K562 (cell line): ENCODE results near the gene ADSS2. TPM values are rescaled to one million over a fixed set of nuclear protein-coding genes. Genes with fewer than 3 reads are reported as not detected.

ENCODE experiments used
- ATAC-seq: fragments of 200-7000 bp; cut with Tn5 transposase; 3 replicates; pipeline ENCODE4 v1.9.1; 2020; ENCODE audit warnings: moderate library complexity
- BruUV-seq: library from RNA; stranded (reverse); fragments of 400-500 nt; replicated peaks from 2 replicates; lab custom pipeline; 2021; lab: Mats Ljungman, UMichigan
- CTCF ChIA-PET: fragments of 300-600 bp; formaldehyde crosslinking; extraction: SDS; loops from one replicate; lab custom pipeline; 2021; ENCODE audit warnings: low intra/inter-chr PET ratio; lab: Yijun Ruan, JAX
- POLR2A ChIA-PET: fragments of 300-600, 350-650 bp; sonication (Branson Sonifier 250); formaldehyde crosslinking; extraction: SDS; loops from one replicate; lab custom pipeline; 2021; ENCODE audit warnings: antibody characterized with exemption, inconsistent platforms; lab: Yijun Ruan, JAX
- DNase-seq, 4 experiments: peaks; one replicate each; pipeline versions ENCODE4 v3.0.0 to v3.0.0-alpha.2; 2011 to 2018; ENCODE audit warnings: low spot score in 3 of 4, mixed read lengths in 3 of 4; ENCODE audit errors: extremely low read depth in 1 of 4
- FAIRE-seq: peaks from 2 replicates; lab custom pipeline; 2011; peaks lifted over from hg19 to GRCh38; lab: Jason Lieb, UNC
- H2AFZ ChIP-seq: 2 replicates; pipeline ENCODE4 v1.6.0; 2011; ENCODE audit warnings: low read depth, low read length, control low read depth, inconsistent platforms
- H3K27ac ChIP-seq: fragments of 200-600 bp; 3 replicates; pipeline ENCODE4 v1.8.0; 2011; ENCODE audit warnings: low read depth, mild to moderate bottlenecking, control low read depth, inconsistent platforms, low read length, moderate library complexity, mixed read lengths; ENCODE audit errors: extremely low read depth
- H3K27me3 ChIP-seq, 2 experiments: fragments of 300-600 bp in 1 of 2; 2 replicates in 1 of 2; 3 replicates in 1 of 2; pipeline versions ENCODE4 v1.6.0 to v1.8.0; 2011; ENCODE audit warnings: inconsistent platforms in 2 of 2, low read length in 2 of 2, mild to moderate bottlenecking in 1 of 2, mixed read lengths in 1 of 2, moderate library complexity in 1 of 2; ENCODE audit not compliant: control insufficient read depth in 2 of 2, insufficient read depth in 2 of 2
- H3K36me3 ChIP-seq: fragments of 300-600 bp; 3 replicates; pipeline ENCODE4 v1.8.0; 2011; ENCODE audit warnings: mild to moderate bottlenecking, low read length, inconsistent platforms; ENCODE audit not compliant: control insufficient read depth, insufficient read depth
- H3K4me1 ChIP-seq, 2 experiments: fragments of 200-600 bp in 1 of 2; replicated peaks in 1 of 2; 2 replicates in 1 of 2; 3 replicates in 1 of 2; pipeline versions ENCODE4 v1.5.1 to v1.8.0; 2011; ENCODE audit warnings: inconsistent platforms in 2 of 2, low read length in 2 of 2, mild to moderate bottlenecking in 1 of 2, mixed read lengths in 1 of 2, moderate library complexity in 1 of 2; ENCODE audit not compliant: control insufficient read depth in 2 of 2, insufficient read depth in 2 of 2
- H3K4me2 ChIP-seq: 2 replicates; pipeline ENCODE4 v1.6.1; 2011; ENCODE audit warnings: low read length, control low read depth, inconsistent platforms, mixed read lengths; ENCODE audit not compliant: insufficient read depth
- H3K4me3 ChIP-seq: fragments of 200-600 bp; sonication (generic), shearing (Covaris generic); 2 replicates; pipeline ENCODE4 v1.5.1; 2016; ENCODE audit warnings: control low read depth, inconsistent platforms
- H3K79me2 ChIP-seq: fragments of 200-600 bp; 3 replicates; pipeline ENCODE4 v1.8.0; 2011; ENCODE audit warnings: low read length, inconsistent platforms; ENCODE audit not compliant: control insufficient read depth, insufficient read depth
- H3K9ac ChIP-seq, 2 experiments: 2 replicates each; pipeline versions ENCODE4 v1.6.0 to v1.6.1; 2011; ENCODE audit warnings: low read depth in 2 of 2, low read length in 2 of 2, control low read depth in 1 of 2, inconsistent platforms in 1 of 2, mild to moderate bottlenecking in 1 of 2, mixed read lengths in 1 of 2; ENCODE audit not compliant: insufficient read depth in 1 of 2
- H3K9me1 ChIP-seq: one replicate; pipeline ENCODE4 v1.6.0; 2011; ENCODE audit warnings: inconsistent platforms, mild to moderate bottlenecking, low read length, moderate library complexity; ENCODE audit not compliant: control insufficient read depth, insufficient read depth
- H3K9me3 ChIP-seq: replicated peaks from 2 replicates; pipeline ENCODE4 v1.5.1; 2011; ENCODE audit warnings: low read depth, low read length, inconsistent platforms; ENCODE audit not compliant: control insufficient read depth, insufficient read depth
- H4K20me1 ChIP-seq: replicated peaks from 2 replicates; pipeline ENCODE4 v1.6.1; 2011; ENCODE audit warnings: low read length, inconsistent platforms, mixed read lengths; ENCODE audit not compliant: control insufficient read depth, insufficient read depth
- CC2D1A ChIP-seq: fragments of 450-650 bp; IDR thresholded peaks from 2 replicates; pipeline ENCODE4 v1.6.1; 2017; ENCODE audit warnings: mild to moderate bottlenecking
- GABPB1 ChIP-seq: sonication (generic); formaldehyde crosslinking; IDR thresholded peaks from 2 replicates; pipeline ENCODE4 v1.8.0; 2022; ENCODE audit warnings: mild to moderate bottlenecking, missing genetic modification reagents
- KLF13 ChIP-seq: fragments of 450-650 bp; IDR thresholded peaks from 2 replicates; pipeline ENCODE4 v1.6.1; 2016; ENCODE audit warnings: missing genetic modification characterization, low read depth, mild to moderate bottlenecking, missing compliant biosample characterization, moderate library complexity, borderline replicate concordance
- LCOR ChIP-seq: sonication (generic); formaldehyde crosslinking; IDR thresholded peaks from 2 replicates; pipeline ENCODE4 v1.8.0; 2022; ENCODE audit warnings: mild to moderate bottlenecking, missing genetic modification reagents
- MITF ChIP-seq: IDR thresholded peaks from 2 replicates; pipeline ENCODE4 v1.6.1; 2014; ENCODE audit warnings: antibody characterized with exemption
- MTA2 ChIP-seq: fragments of 450-650 bp; IDR thresholded peaks from 2 replicates; pipeline ENCODE4 v1.6.1; 2016; ENCODE audit warnings: low read depth
- NFIC ChIP-seq: fragments of 450-650 bp; IDR thresholded peaks from 2 replicates; pipeline ENCODE4 v1.6.1; 2017; ENCODE audit warnings: mild to moderate bottlenecking, inconsistent platforms
- NUFIP1 ChIP-seq: fragments of 450-650 bp; IDR thresholded peaks from 2 replicates; pipeline ENCODE4 v1.6.1; 2018; ENCODE audit not compliant: partially characterized antibody
- TCF7 ChIP-seq: sonication (generic); IDR thresholded peaks from 2 replicates; pipeline ENCODE4 v1.6.1; 2016; ENCODE audit warnings: antibody characterized with exemption, borderline replicate concordance
- USF1 ChIP-seq: sonication (generic); formaldehyde crosslinking; IDR thresholded peaks from 2 replicates; pipeline ENCODE4 v1.9.0; 2022; ENCODE audit warnings: mild to moderate bottlenecking, missing genetic modification reagents
- ZNF143 ChIP-seq: sonication (generic); formaldehyde crosslinking; IDR thresholded peaks from 2 replicates; pipeline ENCODE4 v1.9.0; 2022; ENCODE audit warnings: mild to moderate bottlenecking, missing genetic modification reagents
- ZNF277 ChIP-seq: fragments of 250-450 bp; sonication (Bioruptor Pico); IDR thresholded peaks from 2 replicates; pipeline ENCODE4 v1.8.0; 2022; ENCODE audit warnings: inconsistent platforms, mild to moderate bottlenecking, moderate library complexity, borderline replicate concordance
- WGBS: fragments of 100-300 bp; shearing (Covaris generic); methylation state at CpG from one replicate; pipeline ENCODE4 v1.1.6; 2016; ENCODE audit warnings: low coverage, mixed read lengths; ENCODE audit not compliant: insufficient coverage; ENCODE audit errors: missing lambda C conversion rate; 5-methylcytosine and 5-hydroxymethylcytosine counted together
- in situ Hi-C: fragments of 300-500 bp; cut with MboI; formaldehyde crosslinking; loops from 4 replicates; pipeline ENCODE4 v1.15.0; 2018; ENCODE audit warnings: inconsistent platforms, mixed read lengths
- intact Hi-C: fragments of 100-400 bp; cut with micrococcal nuclease; formaldehyde crosslinking; loops from 2 replicates; pipeline ENCODE4 v1.14.2; 2022
- polyA plus RNA-seq, 8 experiments: library from polyadenylated mRNA; depleted of rRNA in 4 of 8; stranded (reverse) in 5 of 8; unstranded in 3 of 8; fragments of >200 nt; fragmentation: Nextera tagmentation in 2 of 8; fragmentation: Illumina TruSeq in 1 of 8; extraction: Ambion mirVana in 2 of 8; extraction: Trizol in 1 of 8; gene quantifications; 2 replicates each; pipeline versions ENCODE4 v1.2.1 to v1.2.3, GENCODE V29; 2011 to 2014; ENCODE audit warnings: inconsistent platforms in 1 of 8, missing spikeins in 1 of 8
- total RNA-seq, 7 experiments: library from RNA; depleted of rRNA in 6 of 7; stranded (reverse); fragments of >200 nt in 6 of 7; fragmentation: Illumina TruSeq in 2 of 7; extraction: Trizol in 2 of 7; gene quantifications; 2 replicates each; pipeline versions ENCODE4 v1.2.1 to v1.2.3, GENCODE V29; 2011 to 2021; ENCODE audit warnings: low replicate concordance in 1 of 7

ADSS2 gene
- total and polyA plus RNA-seq, 9 of the 15 experiments (the other 6 are each of a cell fraction or from before 2014, with no cell fraction given) = 8.8 to 63.8 (median 59.4) TPM

- intact Hi-C loops = no loop called here
- no TSS peak for BruUV-seq
These were observed 38.0 kb downstream of the ADSS2 start for GRCh38 chr1:244413736-244414135.

More at GRCh38 chr1:244413736-244414135, 38.0 kb downstream of the ADSS2 start:
- in situ Hi-C loops = no loop called here
- Histone ChIP-seq H2AFZ (no peak overlapping the region), H3K9me1 (no peaks in the 10 kb centered on the region), H3K9ac (no peak overlapping the region), H3K79me2 (no peaks in the 10 kb centered on the region), H4K20me1 (no peaks in the 10 kb centered on the region), H3K36me3 (peaks cover 98% of the 10 kb centered on the region), H3K4me2 (no peak overlapping the region), H3K4me3 (no peak overlapping the region), H3K27me3 (no peaks in the 10 kb centered on the region), H3K27ac (no peak overlapping the region), H3K4me1 (no peaks in the 10 kb centered on the region), H3K9me3 (no peaks in the 10 kb centered on the region)
- FAIRE-seq (no peak), ATAC-seq (no peak), DNase-seq (no peak)
- POLR2A ChIA-PET = interaction anchor here (0.8 to 3.2 kb wide), 4 partner anchors 10 to 36 kb away, joined by 3 to 15 read pairs (median 4); no protein-coding TSS in a partner anchor
- 94% methylated on average over 3 of the region's 3 CpGs for WGBS
- CTCF ChIA-PET = no interaction called here
- TF ChIP-seq NUFIP1 = no peak
- no peak for TF ChIP-seq KLF13
- TF ChIP-seq ZNF277 (CRISPR knock-in tag) = no peak
- no peak for TF ChIP-seq GABPB1 (CRISPR knock-in tag)
- TF ChIP-seq TCF7 = no peak
- no peak for TF ChIP-seq ZNF143 (CRISPR knock-in tag)
- no peak for TF ChIP-seq LCOR (CRISPR knock-in tag)
- TF ChIP-seq NFIC = no peak
- TF ChIP-seq MITF = no peak
- no peak for TF ChIP-seq MTA2
- no peak for TF ChIP-seq USF1 (CRISPR knock-in tag)
- no peak for TF ChIP-seq CC2D1A
